PC-9 (cell line): ENCODE data around the gene SLC8A1. TPM values are rescaled to one million over a fixed set of nuclear protein-coding genes. Genes with fewer than 3 reads are reported as not detected.

Source experiments
- BruUV-seq: library from RNA; stranded (reverse); fragments of 400-500 nt; replicated peaks from 2 replicates; lab custom pipeline; 2021; lab: Mats Ljungman, UMichigan
- CTCF ChIA-PET: fragments of 300-600 bp; sonication (Branson Sonifier 250); formaldehyde crosslinking; loops from one replicate; lab custom pipeline; 2022; ENCODE audit warnings: antibody characterized with exemption; lab: Charles Lee
- POLR2A ChIA-PET: fragments of 300-600 bp; sonication (Branson Sonifier 250); formaldehyde crosslinking; loops from one replicate; lab custom pipeline; 2022; ENCODE audit warnings: antibody characterized with exemption; ENCODE audit not compliant: unreplicated experiment; lab: Charles Lee
- DNase-seq, 2 experiments: peaks; one replicate each; pipeline versions ENCODE4 v3.0.0 to v3.0.0-alpha.2; 2015 to 2022; ENCODE audit warnings: mixed read lengths in 1 of 2
- H2AFZ ChIP-seq: fragments of 200-600 bp; sonication (generic); 2 replicates; pipeline ENCODE4 v1.8.1; 2017; ENCODE audit warnings: antibody characterized with exemption
- H3F3A ChIP-seq: fragments of 200-600 bp; sonication (generic); 2 replicates; pipeline ENCODE4 v1.8.1; 2017; ENCODE audit warnings: antibody characterized with exemption, mild to moderate bottlenecking, low read depth; ENCODE audit not compliant: insufficient read depth
- H3K27ac ChIP-seq: fragments of 200-600 bp; sonication (generic); 2 replicates; pipeline ENCODE4 v1.6.1; 2016; ENCODE audit warnings: mixed run types
- H3K27me3 ChIP-seq: fragments of 200-600 bp; sonication (generic); 2 replicates; pipeline ENCODE4 v1.6.1; 2016; ENCODE audit warnings: low read depth, mixed run types; ENCODE audit not compliant: insufficient read depth
- H3K36me3 ChIP-seq: fragments of 200-600 bp; sonication (generic); 2 replicates; pipeline ENCODE4 v1.6.1; 2016; ENCODE audit warnings: low read depth, mixed run types
- H3K4me1 ChIP-seq: fragments of 200-600 bp; sonication (generic); replicated peaks from 2 replicates; pipeline ENCODE4 v1.6.1; 2016; ENCODE audit warnings: mixed run types; ENCODE audit not compliant: insufficient read depth
- H3K4me2 ChIP-seq: fragments of 200-600 bp; sonication (generic); 2 replicates; pipeline ENCODE4 v1.6.1; 2017; ENCODE audit warnings: mixed run types
- H3K4me3 ChIP-seq: fragments of 200-600 bp; sonication (generic); 2 replicates; pipeline ENCODE4 v1.6.1; 2016; ENCODE audit warnings: mixed run types
- H3K79me2 ChIP-seq: fragments of 200-600 bp; sonication (generic); 2 replicates; pipeline ENCODE4 v1.6.1; 2017; ENCODE audit warnings: low read depth, mixed run types
- H3K9me2 ChIP-seq: fragments of 200-600 bp; sonication (generic); 2 replicates; pipeline ENCODE4 v1.8.1; 2017; ENCODE audit warnings: mild to moderate bottlenecking; ENCODE audit not compliant: insufficient read depth
- H3K9me3 ChIP-seq: fragments of 200-600 bp; sonication (generic); 2 replicates; pipeline ENCODE4 v1.8.1; 2016; ENCODE audit warnings: low read depth; ENCODE audit not compliant: insufficient read depth
- H4K20me1 ChIP-seq: fragments of 200-600 bp; sonication (generic); 2 replicates; pipeline ENCODE4 v1.8.1; 2017; ENCODE audit not compliant: insufficient read depth
- EZH2 ChIP-seq: fragments of 200-600 bp; sonication (generic); IDR thresholded peaks from 2 replicates; pipeline ENCODE4 v1.8.0; 2017; ENCODE audit warnings: antibody characterized with exemption, low read depth
- intact Hi-C: fragments of 100-400 bp; cut with micrococcal nuclease; formaldehyde crosslinking; loops from one replicate; pipeline ENCODE4 v1.10.0; 2022; ENCODE audit not compliant: unreplicated experiment
- total RNA-seq: library from RNA; stranded (reverse); gene quantifications from 2 replicates; pipeline ENCODE4 v1.2.3, GENCODE V29; 2021
- TF ChIP-seq, protein P1 (sequence below): fragments of 200-600 bp; sonication (generic); conservative IDR thresholded peaks from 2 replicates; pipeline ENCODE4 v1.6.1; 2017; ENCODE audit warnings: mixed run types, antibody characterized with exemption, mild to moderate bottlenecking, moderate library complexity

SLC8A1 gene
- total RNA-seq, 1 experiment from 2014 or later = 13.5 TPM

DNA sequence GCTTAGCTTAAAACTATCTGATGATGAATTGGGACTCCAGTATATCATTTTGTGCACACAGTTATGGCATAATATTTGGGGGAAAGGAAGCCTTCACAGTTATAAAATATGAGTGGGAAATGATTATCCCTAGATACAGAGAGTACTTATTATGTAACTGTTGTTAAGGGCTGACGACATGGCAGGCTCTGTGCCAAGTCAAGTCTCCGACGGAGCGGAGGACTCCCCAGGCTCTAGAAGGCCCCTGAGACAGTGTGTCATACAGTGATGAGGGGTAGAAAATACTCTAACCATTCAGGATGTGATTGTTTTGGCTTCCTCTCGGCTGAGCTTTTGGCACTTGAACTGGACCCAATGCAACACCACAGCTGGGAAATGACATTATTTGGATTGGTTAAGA, 211.8 kb downstream of the SLC8A1 start:
- intact Hi-C loops = loop anchor here (5.0 to 10.0 kb wide), 2 partner anchors 328 to 525 kb away; no protein-coding TSS in a partner anchor
- Histone ChIP-seq H3K4me3 (no peak overlapping the region), H3F3A (no peaks in the 10 kb centered on the region), H3K36me3 (no peaks in the 10 kb centered on the region), H2AFZ (no peak overlapping the region), H3K27ac (no peak overlapping the region), H3K4me1 (no peaks in the 10 kb centered on the region), H4K20me1 (no peaks in the 10 kb centered on the region), H3K4me2 (no peak overlapping the region), H3K9me2 (no peaks in the 10 kb centered on the region), H3K79me2 (no peaks in the 10 kb centered on the region), H3K27me3 (no peaks in the 10 kb centered on the region), H3K9me3 (no peaks in the 10 kb centered on the region; the same call in 1 of the 2 replicates)
- DNase-seq = no peak
- no TSS peak for BruUV-seq
- TF ChIP-seq, protein P1, sequence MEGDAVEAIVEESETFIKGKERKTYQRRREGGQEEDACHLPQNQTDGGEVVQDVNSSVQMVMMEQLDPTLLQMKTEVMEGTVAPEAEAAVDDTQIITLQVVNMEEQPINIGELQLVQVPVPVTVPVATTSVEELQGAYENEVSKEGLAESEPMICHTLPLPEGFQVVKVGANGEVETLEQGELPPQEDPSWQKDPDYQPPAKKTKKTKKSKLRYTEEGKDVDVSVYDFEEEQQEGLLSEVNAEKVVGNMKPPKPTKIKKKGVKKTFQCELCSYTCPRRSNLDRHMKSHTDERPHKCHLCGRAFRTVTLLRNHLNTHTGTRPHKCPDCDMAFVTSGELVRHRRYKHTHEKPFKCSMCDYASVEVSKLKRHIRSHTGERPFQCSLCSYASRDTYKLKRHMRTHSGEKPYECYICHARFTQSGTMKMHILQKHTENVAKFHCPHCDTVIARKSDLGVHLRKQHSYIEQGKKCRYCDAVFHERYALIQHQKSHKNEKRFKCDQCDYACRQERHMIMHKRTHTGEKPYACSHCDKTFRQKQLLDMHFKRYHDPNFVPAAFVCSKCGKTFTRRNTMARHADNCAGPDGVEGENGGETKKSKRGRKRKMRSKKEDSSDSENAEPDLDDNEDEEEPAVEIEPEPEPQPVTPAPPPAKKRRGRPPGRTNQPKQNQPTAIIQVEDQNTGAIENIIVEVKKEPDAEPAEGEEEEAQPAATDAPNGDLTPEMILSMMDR = no peak
- TF ChIP-seq EZH2 = no peak
- CTCF ChIA-PET = no interaction called here
- POLR2A ChIA-PET = no interaction called here

DNA sequence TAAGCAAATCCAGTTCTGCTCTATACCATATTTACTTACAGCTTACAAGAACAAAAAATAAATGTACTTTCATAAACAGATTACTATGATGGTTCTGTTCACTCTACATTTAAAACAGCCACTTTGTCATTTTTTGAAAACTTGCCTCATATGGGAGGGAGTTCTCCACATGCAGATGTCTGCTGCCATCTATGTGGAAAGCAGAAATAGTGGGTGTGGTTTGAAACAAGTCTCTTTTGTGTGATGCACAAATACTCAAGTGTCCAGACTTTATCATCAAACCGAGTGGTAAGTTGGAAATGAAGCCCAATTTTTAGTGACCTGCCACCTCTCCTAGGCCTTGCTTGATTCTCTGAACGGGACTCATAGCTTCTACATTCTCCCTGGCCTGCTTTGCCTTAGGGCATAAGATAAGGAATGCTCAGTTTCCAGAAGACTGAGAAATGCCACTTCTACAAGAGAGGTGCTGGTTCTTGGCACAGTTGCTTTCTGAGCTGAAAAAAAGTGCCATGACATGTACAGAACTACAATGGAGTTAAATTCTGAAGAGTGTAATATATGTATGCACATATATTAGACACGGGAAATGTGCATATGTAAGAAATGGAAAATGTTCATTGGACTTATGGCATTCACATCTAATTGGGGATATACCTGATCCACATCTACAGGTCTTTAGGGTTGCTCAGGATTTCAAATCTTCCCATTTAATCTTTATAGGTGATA, 221.0 kb downstream of the SLC8A1 start:
- H3K27me3 ChIP-seq = no peaks in the 10 kb centered on the region
- no peaks in the 10 kb centered on the region for H3K9me2 ChIP-seq
- ChIA-PET CTCF (no interaction called here), POLR2A (no interaction called here)
- no peaks in the 10 kb centered on the region for H3K4me1 ChIP-seq
- H3K79me2 ChIP-seq = no peaks in the 10 kb centered on the region
- DNase-seq = no peak
- no peak overlapping the region for H3K27ac ChIP-seq
- no peaks in the 10 kb centered on the region for H3K36me3 ChIP-seq
- no peak overlapping the region for H2AFZ ChIP-seq
- H3K9me3 ChIP-seq = no peaks in the 10 kb centered on the region
- H4K20me1 ChIP-seq = no peaks in the 10 kb centered on the region
- no TSS peak for BruUV-seq
- no peak overlapping the region for H3K4me3 ChIP-seq
- intact Hi-C loops = no loop called here
- no peaks in the 10 kb centered on the region for H3F3A ChIP-seq
- TF ChIP-seq EZH2 = no peak
- TF ChIP-seq, protein P1 = no peak
- no peak overlapping the region for H3K4me2 ChIP-seq

DNA sequence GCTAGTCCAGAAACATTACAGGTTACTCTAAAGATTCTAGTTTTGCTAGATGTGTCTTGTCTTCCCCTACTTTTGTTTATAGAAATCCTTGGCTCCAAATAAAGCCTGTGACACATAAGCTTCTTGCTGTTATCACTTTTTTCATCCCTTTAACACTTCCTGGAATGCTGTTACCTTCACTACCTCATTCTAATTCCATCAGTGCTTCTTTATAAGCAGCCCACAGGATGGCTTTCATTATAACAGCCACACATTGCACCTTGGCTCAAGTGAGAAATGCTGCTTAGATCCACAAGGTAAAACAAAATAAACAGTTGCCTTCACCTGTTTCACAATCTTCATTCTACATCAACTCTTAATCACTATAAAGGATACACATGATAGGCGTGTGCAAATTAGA, 221.7 kb downstream of the SLC8A1 start:
- Histone ChIP-seq H2AFZ (no peak overlapping the region), H3K27ac (no peak overlapping the region), H3K9me3 (no peaks in the 10 kb centered on the region), H3K9me2 (no peaks in the 10 kb centered on the region), H3K36me3 (no peaks in the 10 kb centered on the region), H3F3A (no peaks in the 10 kb centered on the region), H3K4me2 (no peak overlapping the region), H3K4me3 (no peak overlapping the region), H3K79me2 (no peaks in the 10 kb centered on the region), H3K4me1 (no peaks in the 10 kb centered on the region), H3K27me3 (no peaks in the 10 kb centered on the region), H4K20me1 (no peaks in the 10 kb centered on the region)
- TF ChIP-seq, protein P1 = no peak
- TF ChIP-seq EZH2 = no peak
- CTCF ChIA-PET = no interaction called here
- BruUV-seq = no TSS peak
- DNase-seq = no peak
- intact Hi-C loops = no loop called here
- POLR2A ChIA-PET = no interaction called here
